Measurements from ENCODE around the gene RTN4RL1.

- TF ChIP-seq EZH2 (IDR thresholded peaks at IDR 0.05; ENCODE audit: insufficient read depth, low read length), result no peak
- TF ChIP-seq CTCF (IDR thresholded peaks at IDR 0.05; ENCODE audit: insufficient read depth, low read depth, low read length), result no peak
Measured at GRCh38 chr17:1919201-1919600, 105.9 kb downstream of the RTN4RL1 start.

Measured in astrocyte (in vitro differentiated cells and primary cell).